A673 (cell line): ENCODE measurements around the gene GAD2.

Source experiments
- CTCF ChIP-seq: fragments of 300-800, 200-600 bp; sonication (generic); conservative IDR thresholded peaks from 2 replicates; pipeline ENCODE4 v1.5.1; 2017; ENCODE audit warnings: low read depth, mild to moderate bottlenecking, antibody characterized with exemption, low read length, moderate library complexity, mixed read lengths
- EZH2 ChIP-seq: fragments of 200-600 bp; sonication (generic); IDR thresholded peaks from 2 replicates; pipeline ENCODE4 v1.6.1; 2017; ENCODE audit warnings: borderline replicate concordance, low read depth, mild to moderate bottlenecking, mixed read lengths, antibody characterized with exemption, low read length; ENCODE audit not compliant: poor library complexity, severe bottlenecking

DNA sequence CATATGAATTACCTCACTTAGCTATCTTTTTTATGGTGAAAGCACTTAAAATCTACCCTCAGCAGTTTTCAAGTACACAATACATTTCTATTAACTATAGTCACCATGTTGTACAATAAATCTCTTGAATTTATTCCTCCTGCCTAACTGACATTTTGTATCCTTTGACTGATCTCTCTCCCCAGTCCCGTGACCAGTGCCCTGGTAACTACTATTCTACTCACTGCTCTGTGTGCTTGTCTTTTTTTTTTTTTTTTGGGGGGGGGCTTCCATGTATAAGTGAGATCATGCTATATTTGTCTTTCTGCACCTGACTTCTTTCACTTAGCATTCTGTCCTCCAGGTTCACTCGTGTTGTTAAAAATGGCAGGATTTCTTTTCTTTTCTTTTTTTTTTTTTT, 11.4 kb upstream of the GAD2 start:
- TF ChIP-seq CTCF, result no peak
- no peak for TF ChIP-seq EZH2
